K562 (cell line): Measurements from ENCODE around the gene COQ8B. TPM values are rescaled to one million over a fixed set of nuclear protein-coding genes. Genes with fewer than 3 reads are reported as not detected.

Experiments used
- COPS2 ChIP-seq: fragments of 450-650 bp; conservative IDR thresholded peaks from 2 replicates; pipeline ENCODE4 v1.6.1; 2016; ENCODE audit warnings: mild to moderate bottlenecking, moderate library complexity
- CXXC5 ChIP-seq: fragments of 250-450 bp; sonication (Bioruptor Pico); IDR thresholded peaks from 2 replicates; pipeline ENCODE4 v1.8.0; 2022; ENCODE audit warnings: inconsistent platforms, mild to moderate bottlenecking, moderate library complexity
- E2F3 ChIP-seq: fragments of 250-450 bp; sonication (Bioruptor Pico); IDR thresholded peaks from 2 replicates; pipeline ENCODE4 v1.4.0; 2020; ENCODE audit warnings: mild to moderate bottlenecking
- FOXP1 ChIP-seq: sonication (generic); formaldehyde crosslinking; IDR thresholded peaks from 2 replicates; pipeline ENCODE4 v1.8.0; 2022; ENCODE audit warnings: mild to moderate bottlenecking, missing genetic modification reagents
- HNRNPUL1 ChIP-seq: fragments of 200-400 bp; formaldehyde crosslinking; IDR thresholded peaks from 2 replicates; pipeline ENCODE4 v1.6.1; 2017; ENCODE audit warnings: low read length
- IFI16 ChIP-seq: fragments of 250-450 bp; sonication (Bioruptor Pico); IDR thresholded peaks from 2 replicates; pipeline ENCODE4 v2.1.2; 2022; ENCODE audit warnings: mild to moderate bottlenecking, inconsistent platforms
- NELFE ChIP-seq: IDR thresholded peaks from 2 replicates; pipeline ENCODE4 v1.6.1; 2011; ENCODE audit warnings: mild to moderate bottlenecking; ENCODE audit not compliant: insufficient read depth, insufficient read length
- TCF7L2 ChIP-seq: fragments of 150-350 bp; IDR thresholded peaks from 2 replicates; pipeline ENCODE4 v1.6.1; 2016; ENCODE audit warnings: low read depth, mild to moderate bottlenecking, low read length, moderate library complexity
- TGIF2 ChIP-seq: sonication (generic); formaldehyde crosslinking; IDR thresholded peaks from 2 replicates; pipeline ENCODE4 v1.8.1; 2022; ENCODE audit warnings: mild to moderate bottlenecking, missing genetic modification reagents, moderate library complexity
- THRAP3 ChIP-seq: fragments of 450-650 bp; IDR thresholded peaks from 2 replicates; pipeline ENCODE4 v1.6.1; 2016; ENCODE audit warnings: mild to moderate bottlenecking, inconsistent platforms, borderline replicate concordance
- YBX1 ChIP-seq: fragments of 450-650 bp; IDR thresholded peaks from 2 replicates; pipeline ENCODE4 v1.7.1; 2016; ENCODE audit warnings: mild to moderate bottlenecking
- ZBTB7A ChIP-seq: IDR thresholded peaks from 2 replicates; pipeline ENCODE4 v1.6.1; 2011; ENCODE audit warnings: low read depth, mild to moderate bottlenecking, low read length, moderate library complexity, borderline replicate concordance; ENCODE audit not compliant: control insufficient read depth
- ZNF143 ChIP-seq: sonication (generic); formaldehyde crosslinking; IDR thresholded peaks from 2 replicates; pipeline ENCODE4 v1.9.0; 2022; ENCODE audit warnings: mild to moderate bottlenecking, missing genetic modification reagents
- ZNF695 ChIP-seq: fragments of 450-650 bp; formaldehyde crosslinking; IDR thresholded peaks from 2 replicates; pipeline ENCODE4 v1.4.0; 2020; ENCODE audit warnings: mild to moderate bottlenecking, moderate library complexity
- polyA plus RNA-seq, 8 experiments: library from polyadenylated mRNA; depleted of rRNA in 4 of 8; stranded (reverse) in 5 of 8; unstranded in 3 of 8; fragments of >200 nt; fragmentation: Nextera tagmentation in 2 of 8; fragmentation: Illumina TruSeq in 1 of 8; extraction: Ambion mirVana in 2 of 8; extraction: Trizol in 1 of 8; gene quantifications; 2 replicates each; pipeline versions ENCODE4 v1.2.1 to v1.2.3, GENCODE V29; 2011 to 2014; ENCODE audit warnings: inconsistent platforms in 1 of 8, missing spikeins in 1 of 8
- total RNA-seq, 7 experiments: library from RNA; depleted of rRNA in 6 of 7; stranded (reverse); fragments of >200 nt in 6 of 7; fragmentation: Illumina TruSeq in 2 of 7; extraction: Trizol in 2 of 7; gene quantifications; 2 replicates each; pipeline versions ENCODE4 v1.2.1 to v1.2.3, GENCODE V29; 2011 to 2021; ENCODE audit warnings: low replicate concordance in 1 of 7
- TF ChIP-seq, protein P1 (sequence below), 3 experiments: fragments of 200-800 bp in 1 of 3; sonication (Bioruptor generic) in 1 of 3; sonication (generic) in 1 of 3; formaldehyde crosslinking in 1 of 3; IDR thresholded peaks; 2 replicates each; pipeline versions ENCODE4 v1.6.1 to v1.8.0; 2016 to 2022; ENCODE audit warnings: mild to moderate bottlenecking in 2 of 3, missing compliant biosample characterization in 2 of 3, missing genetic modification characterization in 2 of 3, missing genetic modification reagents in 1 of 3
- TF ChIP-seq, protein P2 (sequence below): fragments of 450-650 bp; IDR thresholded peaks from 2 replicates; pipeline ENCODE4 v1.6.1; 2016; ENCODE audit warnings: mild to moderate bottlenecking
- TF ChIP-seq, protein P3 (sequence below): fragments of 450-650 bp; conservative IDR thresholded peaks from 2 replicates; pipeline ENCODE4 v1.6.1; 2016; ENCODE audit warnings: missing genetic modification characterization, low read depth, mild to moderate bottlenecking, control low read depth, missing compliant biosample characterization
- TF ChIP-seq, protein P4 (sequence below): fragments of 450-650 bp; formaldehyde crosslinking; IDR thresholded peaks from 2 replicates; pipeline ENCODE4 v1.4.0; 2022; ENCODE audit warnings: mild to moderate bottlenecking, moderate library complexity
- TF ChIP-seq, protein P5 (sequence below): fragments of 450-650 bp; IDR thresholded peaks from 2 replicates; pipeline ENCODE4 v1.6.1; 2016; ENCODE audit warnings: antibody characterized with exemption

The COQ8B gene
- total and polyA plus RNA-seq, 9 of the 15 experiments (the other 6 are each of a cell fraction or from before 2014, with no cell fraction given) = 0.41 to 32.3 (median 12.9) TPM

DNA sequence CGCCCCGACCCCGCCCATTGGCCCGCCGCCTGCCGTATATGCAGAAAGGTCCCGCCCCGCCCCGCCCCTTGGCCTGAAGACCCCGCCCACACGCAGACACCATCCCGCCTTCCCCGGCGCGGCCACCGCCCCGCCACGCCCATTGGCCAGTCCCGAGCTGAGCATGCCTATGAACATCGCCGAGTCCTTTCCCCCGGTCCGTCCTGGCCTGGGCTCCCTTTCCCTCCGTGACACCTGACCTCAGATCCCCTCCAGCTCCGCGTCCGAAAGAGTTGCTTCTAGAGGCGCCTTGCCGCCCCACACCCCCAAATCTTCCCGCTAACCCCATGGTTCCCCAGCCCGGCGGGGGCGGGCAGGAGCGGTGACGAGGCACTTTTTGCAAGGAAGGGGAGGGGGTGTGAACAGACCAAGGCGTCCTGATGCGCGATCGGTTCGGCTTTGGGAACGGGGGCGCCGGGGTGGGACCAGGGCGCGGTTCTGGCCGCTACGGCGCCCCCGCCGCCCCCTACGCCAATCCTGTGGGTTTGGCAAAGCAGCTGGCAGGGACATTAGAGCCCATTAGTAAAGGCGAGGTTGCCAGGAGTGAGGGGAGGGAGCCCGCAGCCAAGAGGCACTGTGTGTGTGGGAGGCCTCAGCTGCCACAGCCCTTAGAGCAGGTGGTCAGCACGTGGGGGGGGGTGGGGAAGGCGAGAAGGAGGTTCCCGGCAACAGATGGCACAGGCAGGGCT lies 25.8 kb downstream of the COQ8B start (continued):
- TF ChIP-seq, protein P1, sequence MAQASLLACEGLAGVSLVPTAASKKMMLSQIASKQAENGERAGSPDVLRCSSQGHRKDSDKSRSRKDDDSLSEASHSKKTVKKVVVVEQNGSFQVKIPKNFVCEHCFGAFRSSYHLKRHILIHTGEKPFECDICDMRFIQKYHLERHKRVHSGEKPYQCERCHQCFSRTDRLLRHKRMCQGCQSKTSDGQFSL (CRISPR knock-in tag; IDR thresholded peaks at IDR 0.05) = no peak; the same call in 1 of the 2 replicates
- TF ChIP-seq, protein P1 (tag; IDR thresholded peaks at IDR 0.05) = peak in 1 of 2 experiments; percentile 80; a peak in 2 of 4 replicates
- TF ChIP-seq TCF7L2 (no peak), ZNF143 (no peak), HNRNPUL1 (no peak), COPS2 (no peak), FOXP1 (CRISPR knock-in tag) (peak; percentile 82; the same call in 1 of the 2 replicates), NELFE (no peak), IFI16 (no peak), YBX1 (no peak), E2F3 (CRISPR knock-in tag) (0 out of 2 replicates have a peak, but pooled peaks have one; percentile 30), ZBTB7A (peak; percentile 34; the same call in 1 of the 2 replicates), ZNF695 (CRISPR knock-in tag) (no peak), TGIF2 (CRISPR knock-in tag) (no peak), CXXC5 (CRISPR knock-in tag) (peak; percentile 62), THRAP3 (no peak)
- TF ChIP-seq, protein P2, sequence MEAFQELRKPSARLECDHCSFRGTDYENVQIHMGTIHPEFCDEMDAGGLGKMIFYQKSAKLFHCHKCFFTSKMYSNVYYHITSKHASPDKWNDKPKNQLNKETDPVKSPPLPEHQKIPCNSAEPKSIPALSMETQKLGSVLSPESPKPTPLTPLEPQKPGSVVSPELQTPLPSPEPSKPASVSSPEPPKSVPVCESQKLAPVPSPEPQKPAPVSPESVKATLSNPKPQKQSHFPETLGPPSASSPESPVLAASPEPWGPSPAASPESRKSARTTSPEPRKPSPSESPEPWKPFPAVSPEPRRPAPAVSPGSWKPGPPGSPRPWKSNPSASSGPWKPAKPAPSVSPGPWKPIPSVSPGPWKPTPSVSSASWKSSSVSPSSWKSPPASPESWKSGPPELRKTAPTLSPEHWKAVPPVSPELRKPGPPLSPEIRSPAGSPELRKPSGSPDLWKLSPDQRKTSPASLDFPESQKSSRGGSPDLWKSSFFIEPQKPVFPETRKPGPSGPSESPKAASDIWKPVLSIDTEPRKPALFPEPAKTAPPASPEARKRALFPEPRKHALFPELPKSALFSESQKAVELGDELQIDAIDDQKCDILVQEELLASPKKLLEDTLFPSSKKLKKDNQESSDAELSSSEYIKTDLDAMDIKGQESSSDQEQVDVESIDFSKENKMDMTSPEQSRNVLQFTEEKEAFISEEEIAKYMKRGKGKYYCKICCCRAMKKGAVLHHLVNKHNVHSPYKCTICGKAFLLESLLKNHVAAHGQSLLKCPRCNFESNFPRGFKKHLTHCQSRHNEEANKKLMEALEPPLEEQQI = no peak
- TF ChIP-seq, protein P3, sequence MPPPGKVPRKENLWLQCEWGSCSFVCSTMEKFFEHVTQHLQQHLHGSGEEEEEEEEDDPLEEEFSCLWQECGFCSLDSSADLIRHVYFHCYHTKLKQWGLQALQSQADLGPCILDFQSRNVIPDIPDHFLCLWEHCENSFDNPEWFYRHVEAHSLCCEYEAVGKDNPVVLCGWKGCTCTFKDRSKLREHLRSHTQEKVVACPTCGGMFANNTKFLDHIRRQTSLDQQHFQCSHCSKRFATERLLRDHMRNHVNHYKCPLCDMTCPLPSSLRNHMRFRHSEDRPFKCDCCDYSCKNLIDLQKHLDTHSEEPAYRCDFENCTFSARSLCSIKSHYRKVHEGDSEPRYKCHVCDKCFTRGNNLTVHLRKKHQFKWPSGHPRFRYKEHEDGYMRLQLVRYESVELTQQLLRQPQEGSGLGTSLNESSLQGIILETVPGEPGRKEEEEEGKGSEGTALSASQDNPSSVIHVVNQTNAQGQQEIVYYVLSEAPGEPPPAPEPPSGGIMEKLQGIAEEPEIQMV = no peak
- TF ChIP-seq, protein P4, sequence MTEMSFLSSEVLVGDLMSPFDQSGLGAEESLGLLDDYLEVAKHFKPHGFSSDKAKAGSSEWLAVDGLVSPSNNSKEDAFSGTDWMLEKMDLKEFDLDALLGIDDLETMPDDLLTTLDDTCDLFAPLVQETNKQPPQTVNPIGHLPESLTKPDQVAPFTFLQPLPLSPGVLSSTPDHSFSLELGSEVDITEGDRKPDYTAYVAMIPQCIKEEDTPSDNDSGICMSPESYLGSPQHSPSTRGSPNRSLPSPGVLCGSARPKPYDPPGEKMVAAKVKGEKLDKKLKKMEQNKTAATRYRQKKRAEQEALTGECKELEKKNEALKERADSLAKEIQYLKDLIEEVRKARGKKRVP (CRISPR knock-in tag) = no peak
- TF ChIP-seq, protein P5, sequence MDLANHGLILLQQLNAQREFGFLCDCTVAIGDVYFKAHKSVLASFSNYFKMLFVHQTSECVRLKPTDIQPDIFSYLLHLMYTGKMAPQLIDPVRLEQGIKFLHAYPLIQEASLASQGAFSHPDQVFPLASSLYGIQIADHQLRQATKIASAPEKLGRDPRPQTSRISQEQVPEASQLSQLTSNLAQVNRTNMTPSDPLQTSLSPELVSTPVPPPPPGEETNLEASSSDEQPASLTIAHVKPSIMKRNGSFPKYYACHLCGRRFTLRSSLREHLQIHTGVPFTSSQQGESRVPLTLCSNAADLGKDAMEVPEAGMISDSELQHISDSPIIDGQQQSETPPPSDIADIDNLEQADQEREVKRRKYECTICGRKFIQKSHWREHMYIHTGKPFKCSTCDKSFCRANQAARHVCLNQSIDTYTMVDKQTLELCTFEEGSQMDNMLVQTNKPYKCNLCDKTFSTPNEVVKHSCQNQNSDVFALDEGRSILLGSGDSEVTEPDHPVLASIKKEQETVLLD = no peak
